ENCODE results near the gene CXCR5.

Gene CXCR5

DNA sequence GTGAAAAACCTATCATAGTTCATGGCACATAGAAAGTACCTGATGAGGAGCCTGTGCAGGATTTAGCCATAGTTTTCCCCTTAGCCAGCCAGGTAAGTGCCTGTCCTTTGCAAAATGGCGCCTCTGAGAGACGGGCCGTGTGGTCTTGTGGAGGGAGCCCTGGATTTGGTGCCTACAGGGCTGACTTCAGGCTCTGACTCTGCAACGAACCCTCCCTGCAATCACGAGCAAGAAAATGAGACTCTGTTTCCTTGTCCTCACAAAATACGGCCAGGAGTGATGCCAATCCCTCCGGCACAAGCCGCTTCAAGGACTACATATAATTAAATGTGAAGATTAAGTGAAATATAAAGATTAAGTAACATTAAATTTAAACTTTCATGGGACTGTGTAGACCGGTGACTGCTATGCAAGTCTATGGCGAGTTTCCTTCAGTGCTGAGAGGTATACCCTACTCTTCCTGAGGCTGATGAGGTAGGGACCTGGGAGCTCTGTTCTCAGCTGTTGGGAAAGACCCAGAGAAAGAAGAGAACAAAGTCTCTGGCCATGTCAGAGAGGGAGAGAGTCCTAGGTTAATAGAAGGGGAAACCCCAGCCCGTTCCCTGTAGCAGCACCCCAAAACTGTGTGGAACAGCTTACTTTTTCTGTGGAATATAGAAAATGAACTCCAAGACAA, 6.1 kb upstream of the CXCR5 start:
- no peak for DNase-seq

DNA sequence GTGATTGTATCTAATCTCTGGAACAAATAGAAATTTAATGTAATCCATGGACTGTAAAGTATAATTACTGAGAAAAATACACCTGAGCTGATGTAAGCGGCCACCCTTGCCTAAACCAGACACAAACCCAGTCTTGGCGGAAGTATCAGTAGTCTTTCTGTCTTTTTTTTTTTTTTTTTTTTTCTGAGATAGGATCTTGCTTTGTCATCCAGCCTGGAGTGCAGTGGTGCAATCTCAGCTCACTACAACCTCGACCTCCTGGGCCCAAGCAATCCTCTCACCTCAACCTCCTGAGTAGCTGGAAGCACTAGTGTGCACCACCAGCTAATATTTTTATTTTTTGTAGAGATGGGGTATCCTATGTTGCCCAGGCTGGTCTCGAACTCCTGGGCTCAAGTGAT, 5.5 kb upstream of the CXCR5 start:
- DNase-seq: no peak

DNA sequence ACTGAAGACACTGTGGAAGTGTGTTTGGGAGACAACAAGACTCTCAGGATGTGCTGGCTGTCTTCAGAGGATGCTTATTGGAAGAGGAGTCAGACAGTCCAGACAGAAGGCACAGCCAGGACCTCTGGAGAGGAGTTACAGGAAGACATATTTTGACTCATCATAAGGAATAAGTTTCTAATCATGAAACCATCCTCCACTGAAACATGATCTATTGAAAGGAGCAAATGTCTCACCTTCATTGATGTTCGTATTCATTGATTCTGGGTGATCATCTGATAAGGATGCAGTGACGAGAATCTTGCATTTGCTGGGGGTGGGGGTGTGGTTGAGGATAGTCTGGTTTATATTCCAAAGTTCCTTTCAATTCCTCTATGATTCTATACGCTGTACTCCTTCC, 2.5 kb upstream of the CXCR5 start:
- DNase-seq: no peak

DNA sequence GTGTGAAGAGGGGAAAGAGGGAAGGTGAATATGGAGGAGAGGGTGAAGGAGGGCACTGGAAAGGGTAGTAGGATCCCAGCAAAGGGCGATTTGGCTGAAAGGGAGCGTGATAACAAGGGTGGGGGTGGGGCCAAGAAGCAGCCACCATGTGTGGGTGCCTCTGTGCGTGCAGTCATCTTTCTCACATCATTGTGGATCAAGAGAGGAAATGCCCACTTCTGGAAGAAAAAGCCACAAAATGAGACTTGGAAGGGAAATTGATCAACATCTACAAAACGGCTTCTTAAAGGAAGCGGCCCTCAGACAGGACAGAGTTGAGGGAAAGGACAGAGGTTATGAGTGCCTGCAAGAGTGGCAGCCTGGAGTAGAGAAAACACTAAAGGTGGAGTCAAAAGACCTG, 1.2 kb upstream of the CXCR5 start:
- no peak for DNase-seq

DNA sequence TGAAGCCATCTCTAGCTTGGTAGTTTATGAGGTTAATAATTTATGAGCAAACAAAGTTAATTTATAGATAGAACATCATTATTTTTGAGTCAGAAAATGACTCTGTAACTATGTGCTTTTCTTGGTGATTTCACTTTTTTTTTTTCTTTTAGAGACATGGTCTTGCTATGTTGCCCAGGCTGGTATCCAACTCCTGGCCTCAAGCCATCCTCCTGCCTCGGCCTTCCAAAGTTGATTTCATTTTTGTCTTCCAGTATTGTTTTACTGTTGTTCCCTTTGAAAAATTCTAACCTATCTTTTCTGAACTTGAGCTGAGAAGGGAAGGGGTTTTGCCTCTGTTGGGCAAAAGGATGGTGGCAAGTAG, 706 bp upstream of the CXCR5 start:
- DNase-seq: no peak

DNA sequence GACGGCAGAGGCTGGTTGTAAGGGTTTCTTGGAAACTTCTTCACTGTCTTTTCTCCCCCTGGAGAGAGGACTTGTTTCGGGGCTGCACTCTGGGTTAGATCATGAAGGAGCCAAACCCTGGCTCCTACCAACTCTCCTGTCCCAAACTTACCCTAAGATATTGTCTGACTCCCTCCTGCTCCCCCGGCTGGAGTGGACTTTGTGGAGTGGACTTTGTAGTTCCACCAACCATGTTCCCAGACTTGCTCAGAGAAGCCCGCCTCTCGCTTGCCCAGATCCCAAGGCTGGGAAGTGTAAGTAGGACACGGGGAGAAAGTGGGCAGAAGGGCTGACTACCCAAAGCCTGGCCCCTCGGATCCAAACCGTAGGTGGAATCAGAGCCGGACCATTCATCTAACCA, 1.2 kb downstream of the CXCR5 start:
- no peak for DNase-seq

DNA sequence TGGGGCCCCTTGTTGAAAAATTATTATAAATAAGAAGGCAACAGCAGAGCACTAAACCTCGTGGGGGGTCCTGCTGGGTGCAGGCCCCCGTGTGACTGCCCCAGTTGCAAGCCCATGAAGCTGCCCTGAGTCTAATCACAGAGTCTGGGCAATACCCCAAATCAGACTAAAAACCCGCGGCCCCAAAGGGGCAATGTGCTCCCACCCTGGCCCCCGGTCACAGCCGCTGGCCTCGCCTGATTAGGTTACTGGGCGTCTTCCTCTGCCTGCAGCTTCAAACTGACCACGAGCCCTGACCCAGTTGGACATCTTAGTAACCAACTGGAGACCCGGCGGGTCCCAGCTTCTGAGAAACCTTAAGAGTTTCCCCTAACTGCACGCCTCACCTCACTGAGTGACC, 1.6 kb downstream of the CXCR5 start:
- DNase-seq: no peak

DNA sequence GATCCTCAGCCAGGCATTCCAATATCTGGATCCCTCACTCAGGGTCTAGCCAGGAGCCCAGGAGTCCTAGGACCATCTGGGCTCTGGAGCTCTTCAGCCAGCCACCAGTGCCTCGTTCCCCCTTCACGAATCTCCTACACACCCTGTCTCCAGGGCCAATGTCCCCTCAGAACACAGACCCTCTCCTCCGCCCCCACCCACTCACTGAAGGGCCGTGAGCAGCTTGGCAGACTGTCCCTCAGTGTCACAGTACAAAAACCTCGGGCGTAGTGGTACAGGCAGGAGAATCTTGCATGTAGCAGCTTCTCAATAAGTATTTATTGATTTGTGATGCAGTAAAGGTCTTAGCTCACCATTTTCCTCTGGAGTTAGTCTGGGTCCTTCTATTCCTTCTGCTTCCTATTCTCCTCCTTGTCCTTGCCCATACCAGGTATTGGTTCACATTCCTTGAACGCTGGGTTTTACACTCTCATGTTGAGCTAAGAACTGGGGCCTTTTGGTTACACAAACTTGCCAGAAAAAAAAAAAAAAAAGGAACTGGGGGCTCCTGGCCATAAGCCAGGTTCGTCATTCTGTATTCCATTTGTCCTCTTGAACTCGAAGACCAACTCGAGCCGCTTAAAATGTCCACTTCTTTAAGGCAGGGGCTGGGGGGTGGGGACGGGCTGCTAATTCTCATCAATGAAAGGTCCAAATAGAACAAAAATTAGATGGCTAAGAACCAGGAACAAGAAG, 2.3 kb downstream of the CXCR5 start:
- no peak for DNase-seq

DNA sequence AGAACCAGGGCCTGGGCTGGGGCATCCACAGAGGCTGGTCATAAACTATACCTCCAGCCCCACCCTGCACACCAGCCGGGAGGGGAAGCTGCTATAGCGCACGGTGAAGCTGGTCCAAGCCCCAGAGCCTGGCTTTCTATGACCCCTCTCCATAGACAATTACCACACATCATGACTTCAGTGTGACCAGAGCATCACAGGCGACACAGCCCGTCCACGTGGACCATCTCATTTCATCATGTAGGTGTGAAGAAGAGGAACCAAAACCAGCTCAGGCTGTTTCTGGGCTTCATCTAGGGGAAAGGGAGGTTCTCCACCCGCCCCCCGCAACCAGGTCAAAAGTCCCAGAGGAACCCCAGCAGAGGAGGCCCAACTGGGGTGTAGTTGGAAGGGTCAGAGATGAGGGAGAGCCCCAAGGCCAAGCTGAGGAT, 3.0 kb downstream of the CXCR5 start:
- DNase-seq: no peak

DNA sequence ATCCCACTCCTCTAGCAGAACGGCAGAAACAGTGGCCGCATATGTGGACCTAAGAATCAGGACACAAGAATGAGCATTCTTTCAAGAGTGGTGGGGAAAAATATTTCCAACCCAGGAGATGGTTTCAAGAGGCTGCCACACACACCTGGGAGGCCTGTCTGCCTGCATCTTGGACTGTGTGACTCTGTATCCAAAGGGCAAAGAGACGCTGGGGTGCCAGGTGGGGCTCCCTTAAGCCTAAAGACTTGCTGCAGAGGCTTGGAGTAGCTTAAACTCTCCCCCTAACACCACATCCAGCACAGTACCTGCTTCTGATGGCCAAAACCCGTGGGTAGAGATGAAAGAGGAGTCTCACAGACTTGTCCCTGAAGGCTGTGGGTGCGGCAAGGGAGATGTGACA, 3.5 kb downstream of the CXCR5 start:
- DNase-seq: no peak

DNA sequence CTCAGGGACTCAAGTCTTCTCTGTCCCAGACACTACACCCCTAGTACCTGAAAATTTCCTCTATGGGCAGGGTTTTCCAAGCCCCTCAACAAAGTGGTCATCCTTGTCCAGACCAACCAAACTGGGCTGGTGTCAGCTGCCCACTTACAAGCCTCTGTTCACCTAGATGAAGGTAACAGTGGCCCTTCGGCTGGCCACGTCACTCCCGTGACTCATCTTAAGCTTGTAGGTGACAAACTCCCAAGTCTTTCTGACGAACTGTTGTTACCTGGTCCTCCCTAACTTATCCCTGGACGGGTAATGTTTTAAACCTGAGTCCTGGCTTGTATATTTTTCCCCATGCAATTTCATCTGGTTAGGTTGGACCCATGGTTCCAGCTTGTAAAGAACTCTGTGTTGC, 4.7 kb downstream of the CXCR5 start:
- DNase-seq: no peak

DNA sequence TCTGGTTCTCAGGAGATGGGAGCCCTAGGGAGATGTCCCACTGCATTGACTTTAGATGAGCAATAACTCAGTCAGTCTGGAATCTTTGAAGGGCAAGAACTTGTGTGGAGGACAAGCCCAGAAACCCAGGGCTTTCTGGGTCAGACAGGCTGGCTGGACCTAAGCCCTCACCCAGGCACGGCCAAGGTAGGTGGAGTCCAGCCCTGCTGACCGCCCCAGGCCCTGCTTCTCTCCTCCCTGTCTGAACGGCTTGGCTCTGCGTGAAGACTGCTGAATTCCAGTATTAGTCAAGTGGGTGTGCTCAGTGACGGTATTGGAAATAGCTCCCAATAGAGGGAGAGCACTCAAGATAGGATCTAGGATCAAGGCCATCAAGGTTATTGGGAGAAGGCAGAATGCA, 6.1 kb downstream of the CXCR5 start:
- no peak for DNase-seq

DNA sequence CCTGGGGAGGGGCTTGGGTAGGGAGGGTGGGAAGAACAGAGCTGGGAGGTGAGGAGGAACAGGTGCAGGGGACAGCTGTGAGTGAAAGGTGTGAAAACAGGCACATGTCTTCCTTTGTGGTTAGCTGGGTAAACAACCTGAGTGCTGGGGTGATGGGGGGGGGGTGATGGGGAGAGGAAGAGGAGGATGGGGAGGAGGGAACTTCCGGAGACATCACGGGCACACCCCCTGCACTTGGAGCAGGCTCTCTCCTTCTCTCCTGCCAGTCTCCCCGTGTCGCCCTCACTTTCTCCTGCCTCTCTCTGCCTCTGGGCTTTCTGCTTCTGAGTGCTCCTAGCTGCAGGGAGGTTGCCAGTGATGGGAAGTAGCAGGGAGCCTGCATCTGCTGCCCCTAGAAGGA, 8.8 kb downstream of the CXCR5 start:
- DNase-seq: peak; percentile 94

DNA sequence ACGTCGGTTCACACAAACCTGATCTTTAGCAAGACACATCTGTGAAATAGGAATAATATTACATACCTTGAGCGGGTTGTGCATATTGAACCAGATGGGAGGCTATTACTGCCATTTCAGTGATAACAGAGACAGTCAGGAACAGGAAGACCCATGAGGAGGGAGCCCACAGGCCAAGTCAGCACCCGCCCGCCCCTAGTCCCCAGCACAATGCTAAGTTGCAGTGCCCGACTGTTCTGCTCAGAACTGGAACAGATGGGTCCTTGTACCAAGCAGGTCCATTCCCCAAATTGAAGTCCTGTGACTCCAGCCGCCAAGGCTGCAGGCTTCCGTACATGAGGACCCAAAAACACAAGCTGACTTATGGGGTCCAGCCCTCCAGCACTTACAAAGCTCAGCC, 9.3 kb downstream of the CXCR5 start:
- no peak for DNase-seq

DNA sequence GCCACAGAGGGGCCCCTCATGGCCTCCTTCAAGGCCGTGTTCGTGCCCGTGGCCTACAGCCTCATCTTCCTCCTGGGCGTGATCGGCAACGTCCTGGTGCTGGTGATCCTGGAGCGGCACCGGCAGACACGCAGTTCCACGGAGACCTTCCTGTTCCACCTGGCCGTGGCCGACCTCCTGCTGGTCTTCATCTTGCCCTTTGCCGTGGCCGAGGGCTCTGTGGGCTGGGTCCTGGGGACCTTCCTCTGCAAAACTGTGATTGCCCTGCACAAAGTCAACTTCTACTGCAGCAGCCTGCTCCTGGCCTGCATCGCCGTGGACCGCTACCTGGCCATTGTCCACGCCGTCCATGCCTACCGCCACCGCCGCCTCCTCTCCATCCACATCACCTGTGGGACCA, 10.0 kb downstream of the CXCR5 start:
- DNase-seq: no peak

DNA sequence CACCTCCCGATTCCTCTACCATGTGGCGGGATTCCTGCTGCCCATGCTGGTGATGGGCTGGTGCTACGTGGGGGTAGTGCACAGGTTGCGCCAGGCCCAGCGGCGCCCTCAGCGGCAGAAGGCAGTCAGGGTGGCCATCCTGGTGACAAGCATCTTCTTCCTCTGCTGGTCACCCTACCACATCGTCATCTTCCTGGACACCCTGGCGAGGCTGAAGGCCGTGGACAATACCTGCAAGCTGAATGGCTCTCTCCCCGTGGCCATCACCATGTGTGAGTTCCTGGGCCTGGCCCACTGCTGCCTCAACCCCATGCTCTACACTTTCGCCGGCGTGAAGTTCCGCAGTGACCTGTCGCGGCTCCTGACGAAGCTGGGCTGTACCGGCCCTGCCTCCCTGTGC, 10.5 kb downstream of the CXCR5 start:
- DNase-seq: no peak

DNA sequence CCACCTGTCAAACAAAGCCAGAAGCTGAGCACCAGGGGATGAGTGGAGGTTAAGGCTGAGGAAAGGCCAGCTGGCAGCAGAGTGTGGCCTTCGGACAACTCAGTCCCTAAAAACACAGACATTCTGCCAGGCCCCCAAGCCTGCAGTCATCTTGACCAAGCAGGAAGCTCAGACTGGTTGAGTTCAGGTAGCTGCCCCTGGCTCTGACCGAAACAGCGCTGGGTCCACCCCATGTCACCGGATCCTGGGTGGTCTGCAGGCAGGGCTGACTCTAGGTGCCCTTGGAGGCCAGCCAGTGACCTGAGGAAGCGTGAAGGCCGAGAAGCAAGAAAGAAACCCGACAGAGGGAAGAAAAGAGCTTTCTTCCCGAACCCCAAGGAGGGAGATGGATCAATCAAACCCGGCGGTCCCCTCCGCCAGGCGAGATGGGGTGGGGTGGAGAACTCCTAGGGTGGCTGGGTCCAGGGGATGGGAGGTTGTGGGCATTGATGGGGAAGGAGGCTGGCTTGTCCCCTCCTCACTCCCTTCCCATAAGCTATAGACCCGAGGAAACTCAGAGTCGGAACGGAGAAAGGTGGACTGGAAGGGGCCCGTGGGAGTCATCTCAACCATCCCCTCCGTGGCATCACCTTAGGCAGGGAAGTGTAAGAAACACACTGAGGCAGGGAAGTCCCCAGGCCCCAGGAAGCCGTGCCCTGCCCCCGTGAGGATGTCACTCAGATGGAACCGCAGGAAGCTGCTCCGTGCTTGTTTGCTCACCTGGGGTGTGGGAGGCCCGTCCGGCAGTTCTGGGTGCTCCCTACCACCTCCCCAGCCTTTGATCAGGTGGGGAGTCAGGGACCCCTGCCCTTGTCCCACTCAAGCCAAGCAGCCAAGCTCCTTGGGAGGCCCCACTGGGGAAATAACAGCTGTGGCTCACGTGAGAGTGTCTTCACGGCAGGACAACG, 11.7 kb downstream of the CXCR5 start:
- DNase-seq: no peak

DNA sequence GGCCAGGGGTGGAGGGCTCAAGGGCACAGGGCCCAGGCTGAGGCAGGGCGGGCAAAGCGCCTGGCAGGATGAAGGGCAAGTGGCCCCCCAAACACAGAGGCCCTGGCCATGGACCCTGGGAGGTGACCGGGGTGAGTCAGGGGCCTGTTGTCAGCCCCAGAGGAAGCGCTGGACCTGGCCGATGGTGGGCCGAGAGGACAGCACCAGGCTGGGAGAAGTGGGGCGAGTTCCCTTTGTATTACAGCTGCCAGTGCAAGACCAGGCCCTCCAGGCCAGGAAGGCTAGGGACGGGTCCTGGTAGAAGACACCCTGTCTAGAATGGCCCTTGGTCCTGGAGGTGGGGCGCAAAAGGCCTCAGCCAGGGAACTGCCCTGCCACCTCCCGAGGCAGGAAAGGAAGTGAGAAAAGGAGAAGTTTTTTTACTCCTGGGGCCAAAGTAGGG, 12.8 kb downstream of the CXCR5 start:
- no peak for DNase-seq

DNA sequence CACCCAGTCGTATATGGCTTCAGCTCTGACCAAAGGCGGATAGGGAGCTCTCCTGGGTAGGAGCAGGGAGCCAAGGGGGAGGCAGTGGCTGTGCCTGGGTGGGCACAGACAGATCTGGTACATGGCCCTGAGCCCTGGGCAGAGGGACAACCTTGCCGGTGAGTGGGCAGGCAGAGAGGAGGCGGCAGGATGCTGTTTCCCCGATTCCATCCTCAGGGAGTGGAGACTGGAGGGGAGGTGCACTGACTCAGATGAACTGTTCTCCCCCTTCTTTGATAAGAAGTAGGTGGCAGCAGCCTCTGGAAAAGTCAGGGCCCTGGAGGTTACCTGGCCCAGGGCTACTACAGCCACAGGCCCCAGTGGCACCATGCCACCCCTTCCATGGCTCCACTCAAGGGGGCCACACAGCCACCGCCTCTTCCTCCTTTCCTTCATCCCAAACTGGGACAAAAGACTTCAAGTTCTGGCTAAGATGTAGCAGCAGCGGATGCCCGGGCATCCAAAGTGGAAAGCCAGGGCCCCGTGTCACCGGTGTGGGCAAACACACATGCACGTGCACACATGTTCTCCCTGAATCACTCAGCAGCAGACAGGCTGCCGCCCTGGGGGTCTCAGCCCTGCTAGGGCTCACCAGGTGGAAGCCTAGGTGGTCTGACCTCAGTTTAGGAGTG, 13.4 kb downstream of the CXCR5 start:
- no peak for DNase-seq

DNA sequence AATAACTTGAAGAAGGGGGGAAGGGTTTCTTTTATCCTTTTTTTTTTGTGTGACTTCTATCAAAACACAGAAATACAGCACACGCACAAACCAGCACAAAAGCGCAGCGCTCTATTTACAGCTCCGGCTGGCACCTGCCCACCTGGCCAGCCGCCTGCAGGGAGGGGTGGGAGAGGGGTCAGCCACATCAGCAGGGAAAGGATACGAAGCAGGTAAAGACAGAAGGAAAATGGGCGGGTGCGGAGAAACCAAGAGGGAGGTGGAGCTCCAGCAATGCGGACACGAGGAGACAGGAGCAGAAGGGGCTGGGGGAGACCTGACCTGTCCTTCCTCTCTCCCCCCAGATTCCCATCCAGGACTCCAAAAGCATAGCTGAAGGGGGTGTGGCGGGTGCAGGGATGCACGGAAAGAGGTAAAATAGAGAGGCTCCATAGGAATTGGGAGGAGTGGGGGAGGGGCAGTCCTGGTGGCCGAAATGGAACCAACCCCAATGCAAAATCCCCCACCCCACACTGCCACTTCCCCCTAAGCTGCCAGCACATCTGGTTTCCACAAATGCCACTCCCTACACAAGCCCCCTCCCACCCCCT, 14.1 kb downstream of the CXCR5 start:
- peak; percentile 46 for DNase-seq

DNA sequence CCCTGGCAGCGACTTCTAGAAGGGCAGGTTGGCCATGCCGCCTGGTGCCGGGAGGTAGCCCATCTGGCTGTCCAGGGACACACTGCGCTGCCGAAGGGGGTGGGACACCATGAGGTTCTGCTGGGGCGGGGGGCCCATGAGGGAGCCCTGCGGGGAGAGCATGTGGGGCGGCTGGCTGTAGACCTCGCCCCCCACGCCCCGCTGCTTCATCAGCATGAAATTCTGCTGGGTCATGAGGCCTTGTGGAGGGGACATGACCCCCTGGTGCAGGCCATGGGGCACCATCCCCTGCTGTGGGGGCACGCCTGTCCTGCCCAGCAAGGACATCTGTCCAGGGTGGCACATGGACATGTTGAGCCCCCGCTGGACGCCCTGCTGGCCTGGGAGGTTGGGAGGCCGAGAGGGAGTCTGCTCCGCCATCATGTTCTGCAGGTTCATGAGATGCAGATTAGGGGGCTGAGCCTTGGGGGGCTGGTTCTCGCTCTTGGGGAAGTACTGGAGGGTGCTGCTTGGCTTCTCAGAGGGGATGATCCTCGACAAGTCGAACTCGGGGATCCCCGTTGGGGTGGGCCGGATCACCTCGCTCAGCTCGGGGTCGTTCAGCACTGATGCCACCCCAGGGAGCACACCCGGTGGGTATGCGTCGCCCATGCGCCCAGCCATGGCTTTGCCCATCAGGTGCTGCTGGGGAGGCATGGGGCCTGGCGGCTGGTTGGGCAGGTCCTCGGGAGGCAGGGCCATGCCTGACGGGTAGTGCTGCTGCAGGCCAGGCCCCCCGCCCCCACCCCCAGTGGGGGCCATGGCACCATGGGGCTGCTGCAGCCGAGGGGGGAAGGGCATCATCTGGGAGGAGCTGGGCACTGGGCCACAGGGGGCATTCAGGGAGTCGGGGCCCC, 15.0 kb downstream of the CXCR5 start:
- no peak for DNase-seq

DNA sequence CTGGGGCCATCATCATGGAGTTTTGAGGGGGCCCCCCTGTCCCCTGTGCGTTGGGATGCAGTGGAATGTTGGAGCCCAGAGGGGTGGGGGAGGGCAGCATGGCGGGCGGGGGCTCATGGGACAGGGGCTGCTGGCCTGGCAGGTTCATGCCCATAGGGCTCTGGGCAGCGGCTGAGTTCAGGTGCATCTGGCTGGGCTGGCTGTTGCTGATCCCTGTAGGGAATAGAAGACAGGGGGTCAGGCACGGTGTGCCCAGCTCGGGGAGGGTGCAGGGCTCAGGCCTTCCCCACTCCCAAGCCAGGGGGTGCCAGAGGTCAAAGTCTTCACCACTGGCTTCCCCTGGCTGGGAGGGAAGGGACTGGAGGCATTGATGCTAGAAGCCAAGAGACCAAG, 15.6 kb downstream of the CXCR5 start:
- DNase-seq: no peak
